Measurements from ENCODE around the gene FGD6.
"Not testable (repeated sequence)": the region's sequence is repeated elsewhere in the genome, so short reads cannot be mapped to it uniquely, and the experiment has no call there.

The FGD6 gene

DNA sequence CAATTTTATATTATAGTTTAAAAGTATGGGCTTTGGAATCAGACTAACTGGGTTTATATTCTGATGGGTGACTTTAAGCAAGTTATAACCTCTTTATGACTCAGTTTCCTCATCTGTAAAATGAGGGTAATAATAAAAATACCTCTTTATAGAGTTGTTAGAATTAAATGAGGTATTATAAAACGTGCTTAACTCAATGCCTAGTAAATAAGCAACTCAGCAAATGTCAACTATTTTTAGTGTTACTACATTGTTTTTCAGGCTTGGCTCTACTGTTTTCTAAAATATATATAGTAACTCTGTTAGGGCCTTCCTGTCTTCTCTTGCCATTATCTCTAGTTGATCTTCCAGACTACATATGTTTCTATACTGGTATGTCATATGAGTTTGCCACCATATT lies 20.9 kb upstream of the FGD6 start:
- TF ChIP-seq CTCF (IDR thresholded peaks at IDR 0.05; ENCODE audit: control extremely low read depth, extremely low read depth, low read depth, missing control alignments): no peak
- ChIA-PET POLR2A (no interaction called here), CTCF (interaction anchor here (0.8 kb wide), 1 partner anchor 13 kb away, joined by 3 read pairs; no protein-coding TSS in a partner anchor)
- no peak for DNase-seq (ENCODE audit: extremely low spot score)

DNA sequence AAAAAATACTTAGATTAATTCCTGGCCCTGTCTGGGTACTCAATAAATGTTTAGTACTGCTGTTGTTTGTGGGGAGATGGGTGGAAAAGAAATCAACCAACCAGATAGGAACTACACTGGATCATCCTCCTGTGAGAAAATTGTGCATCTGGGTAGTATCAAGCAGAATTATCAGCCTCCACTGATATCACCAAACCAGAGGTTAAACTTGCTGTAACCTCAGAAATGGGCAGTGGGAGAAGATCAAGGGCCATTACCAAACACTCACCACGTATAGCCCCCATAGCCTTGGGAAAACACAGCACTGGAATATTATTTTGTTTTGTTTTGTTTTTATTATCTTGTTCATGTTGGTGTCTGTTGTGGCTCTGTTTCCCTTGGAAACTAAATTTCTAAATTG lies 20.0 kb upstream of the FGD6 start:
- no peak for TF ChIP-seq CTCF (IDR thresholded peaks at IDR 0.05; ENCODE audit: control extremely low read depth, extremely low read depth, low read depth, missing control alignments)
- ChIA-PET CTCF (interaction anchor here (0.8 kb wide), 1 partner anchor 12 kb away, joined by 3 read pairs; no protein-coding TSS in a partner anchor), POLR2A (no interaction called here)
- DNase-seq (ENCODE audit: extremely low spot score): no peak

DNA sequence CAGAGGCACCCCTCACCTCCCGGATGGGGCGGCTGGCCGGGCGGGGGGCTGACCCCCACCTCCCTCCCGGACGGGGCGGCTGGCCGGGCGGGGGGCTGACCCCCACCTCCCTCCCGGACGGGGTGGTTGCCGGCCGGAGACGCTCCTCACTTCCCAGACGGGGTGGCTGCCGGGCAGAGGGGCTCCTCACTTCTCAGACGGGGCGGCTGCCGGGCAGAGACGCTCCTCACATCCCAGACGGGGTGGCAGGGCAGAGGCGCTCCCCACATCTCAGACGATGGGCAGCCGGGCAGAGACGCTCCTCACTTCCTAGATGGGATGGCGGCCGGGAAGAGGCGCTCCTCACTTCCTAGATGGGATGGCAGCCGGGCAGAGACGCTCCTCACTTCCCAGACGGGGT lies 18.4 kb upstream of the FGD6 start:
- POLR2A ChIA-PET; DNase-seq (ENCODE audit: extremely low spot score); CTCF ChIA-PET: not testable (repeated sequence)

DNA sequence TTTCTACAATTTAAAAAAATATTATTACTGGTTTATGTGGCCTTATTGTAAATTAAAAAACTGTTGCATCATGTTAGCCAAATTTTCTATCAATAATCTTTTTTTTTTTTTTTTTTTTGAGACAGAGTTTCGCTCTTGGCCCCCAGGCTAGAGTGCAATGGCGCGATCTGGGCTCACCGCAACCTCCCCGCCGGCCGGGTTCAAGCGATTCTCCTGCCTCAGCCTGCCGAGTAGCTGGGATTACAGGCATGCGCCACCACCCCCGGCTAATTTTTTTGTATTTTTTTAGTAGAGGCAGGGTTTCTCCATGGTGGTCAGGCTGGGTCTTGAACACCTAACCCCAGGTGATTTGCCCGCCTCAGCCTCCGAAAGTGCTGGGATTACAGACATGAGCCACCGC lies 16.9 kb upstream of the FGD6 start:
- CTCF ChIA-PET; DNase-seq (ENCODE audit: extremely low spot score); POLR2A ChIA-PET: not testable (repeated sequence)

DNA sequence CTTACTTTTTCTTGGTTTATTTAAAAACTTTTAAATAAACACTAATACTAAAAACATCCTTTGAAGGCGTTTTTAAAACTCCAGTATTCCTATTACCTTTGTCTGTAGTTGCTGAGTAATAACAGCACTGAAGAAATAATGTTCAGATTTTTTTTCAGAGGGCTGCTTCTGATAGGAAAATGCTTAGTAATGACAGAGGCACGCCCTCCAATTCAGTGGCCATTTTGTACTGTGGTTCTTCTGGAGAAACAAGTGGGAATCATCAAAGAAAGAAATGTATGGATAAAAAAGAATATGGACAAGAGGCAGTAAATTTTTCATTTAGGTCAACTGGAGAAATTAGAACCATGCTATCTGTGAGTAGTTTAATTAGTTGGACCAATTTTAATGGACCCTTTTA lies 13.9 kb upstream of the FGD6 start:
- ChIA-PET POLR2A (no interaction called here), CTCF (no interaction called here)
- TF ChIP-seq CTCF (IDR thresholded peaks at IDR 0.05; ENCODE audit: control extremely low read depth, extremely low read depth, low read depth, missing control alignments): no peak

GRCh38 chr12:95230313-95230712 lies 13.0 kb upstream of the FGD6 start:
- ChIA-PET POLR2A (no interaction called here), CTCF (no interaction called here)
- DNase-seq (ENCODE audit: extremely low spot score): no peak
- no peak for TF ChIP-seq CTCF (IDR thresholded peaks at IDR 0.05; ENCODE audit: control extremely low read depth, extremely low read depth, low read depth, missing control alignments)

More for the DNA sequence above, 13.9 kb upstream of the FGD6 start:
- no peak for DNase-seq (ENCODE audit: extremely low spot score)

DNA sequence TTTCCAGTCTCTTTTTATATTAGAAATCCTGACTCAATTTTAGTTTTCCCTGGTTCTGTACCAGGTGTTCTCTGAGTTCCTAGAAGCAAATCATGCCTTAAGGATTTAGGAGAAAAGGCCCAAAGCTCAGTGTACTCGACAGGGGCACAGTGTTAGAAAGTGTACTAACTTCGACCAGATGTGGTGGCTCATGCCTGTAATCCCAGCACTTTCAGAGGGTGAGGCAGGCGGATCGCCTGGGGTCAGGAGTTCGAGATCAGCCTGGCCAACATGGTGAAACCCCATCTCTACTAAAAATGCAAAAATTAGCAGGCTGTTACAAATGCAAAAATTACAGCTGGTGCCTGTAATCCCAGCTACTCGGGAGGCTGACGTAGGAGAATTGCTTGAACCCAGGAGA lies 12.4 kb upstream of the FGD6 start:
- TF ChIP-seq CTCF (IDR thresholded peaks at IDR 0.05; ENCODE audit: control extremely low read depth, extremely low read depth, low read depth, missing control alignments): no peak
- DNase-seq (ENCODE audit: extremely low spot score): no peak
- POLR2A ChIA-PET: no interaction called here
- CTCF ChIA-PET: interaction anchor here (0.7 kb wide), 1 partner anchor 13 kb away, joined by 3 read pairs; the partner anchor contains the start of genes FGD6 and VEZT

- POLR2A ChIA-PET: no interaction called here
- TF ChIP-seq CTCF (IDR thresholded peaks at IDR 0.05; ENCODE audit: control extremely low read depth, extremely low read depth, low read depth, missing control alignments): no peak
- CTCF ChIA-PET: interaction anchor here (1.0 to 1.6 kb wide), 3 partner anchors 11 to 155 kb away, joined by 3 to 4 read pairs (median 3); partner anchors contain the start of genes NR2C1 and VEZT
- DNase-seq (ENCODE audit: extremely low spot score): no peak
Observed at GRCh38 chr12:95228617-95229016, 11.3 kb upstream of the FGD6 start.
